C4-2B (cell line): ENCODE results near the gene PCSK6.

Experiments used
- H3K27ac ChIP-seq: fragments of 450-650 bp; 2 replicates; pipeline ENCODE4 v1.5.1; 2017
- ZFX ChIP-seq: fragments of 450-650 bp; IDR thresholded peaks from 2 replicates; pipeline ENCODE4 v1.6.1; 2017
- TF ChIP-seq, protein P1 (sequence below): fragments of 450-650 bp; conservative IDR thresholded peaks from 2 replicates; pipeline ENCODE4 v1.5.1; 2017; ENCODE audit warnings: mild to moderate bottlenecking

Gene PCSK6

DNA sequence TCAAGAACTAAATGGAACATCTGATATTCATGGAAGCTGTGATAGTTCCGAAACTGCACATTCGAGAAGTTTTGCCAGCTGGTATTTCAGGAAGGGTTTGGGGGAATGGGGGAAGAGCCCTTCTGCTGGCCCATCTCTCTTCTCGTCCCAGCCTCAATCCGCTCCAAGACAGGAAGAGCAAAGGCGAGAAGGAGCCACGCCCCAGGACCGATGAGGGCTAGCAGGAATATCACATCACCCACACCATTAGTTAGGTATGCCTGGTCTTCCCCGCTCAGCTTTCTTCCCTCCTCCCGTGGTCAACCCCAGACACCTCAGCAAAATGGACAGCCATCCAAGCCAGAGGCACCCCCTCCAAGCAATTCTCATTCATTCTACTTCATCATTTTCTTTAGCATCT, 14.9 kb upstream of the PCSK6 start:
- no peak overlapping the region for H3K27ac ChIP-seq
- TF ChIP-seq, protein P1, sequence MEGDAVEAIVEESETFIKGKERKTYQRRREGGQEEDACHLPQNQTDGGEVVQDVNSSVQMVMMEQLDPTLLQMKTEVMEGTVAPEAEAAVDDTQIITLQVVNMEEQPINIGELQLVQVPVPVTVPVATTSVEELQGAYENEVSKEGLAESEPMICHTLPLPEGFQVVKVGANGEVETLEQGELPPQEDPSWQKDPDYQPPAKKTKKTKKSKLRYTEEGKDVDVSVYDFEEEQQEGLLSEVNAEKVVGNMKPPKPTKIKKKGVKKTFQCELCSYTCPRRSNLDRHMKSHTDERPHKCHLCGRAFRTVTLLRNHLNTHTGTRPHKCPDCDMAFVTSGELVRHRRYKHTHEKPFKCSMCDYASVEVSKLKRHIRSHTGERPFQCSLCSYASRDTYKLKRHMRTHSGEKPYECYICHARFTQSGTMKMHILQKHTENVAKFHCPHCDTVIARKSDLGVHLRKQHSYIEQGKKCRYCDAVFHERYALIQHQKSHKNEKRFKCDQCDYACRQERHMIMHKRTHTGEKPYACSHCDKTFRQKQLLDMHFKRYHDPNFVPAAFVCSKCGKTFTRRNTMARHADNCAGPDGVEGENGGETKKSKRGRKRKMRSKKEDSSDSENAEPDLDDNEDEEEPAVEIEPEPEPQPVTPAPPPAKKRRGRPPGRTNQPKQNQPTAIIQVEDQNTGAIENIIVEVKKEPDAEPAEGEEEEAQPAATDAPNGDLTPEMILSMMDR, result no peak
- no peak for TF ChIP-seq ZFX

DNA sequence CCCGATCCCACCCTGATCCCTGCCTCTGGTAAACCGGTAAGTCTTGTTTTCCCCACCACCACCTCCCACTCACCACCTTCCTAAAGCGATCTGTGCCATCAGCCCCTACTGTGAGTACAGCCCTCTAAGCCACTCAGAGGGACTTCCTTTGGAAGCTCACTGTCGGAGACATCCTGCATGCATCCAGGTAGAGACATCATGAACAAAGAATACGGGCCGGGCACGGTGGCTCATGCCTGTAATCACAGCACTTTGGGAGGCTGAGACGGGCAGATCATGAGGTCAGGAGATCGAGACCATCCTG, 13.7 kb upstream of the PCSK6 start:
- TF ChIP-seq, protein P1, result no peak
- no peak for TF ChIP-seq ZFX
- no peak overlapping the region for H3K27ac ChIP-seq

DNA sequence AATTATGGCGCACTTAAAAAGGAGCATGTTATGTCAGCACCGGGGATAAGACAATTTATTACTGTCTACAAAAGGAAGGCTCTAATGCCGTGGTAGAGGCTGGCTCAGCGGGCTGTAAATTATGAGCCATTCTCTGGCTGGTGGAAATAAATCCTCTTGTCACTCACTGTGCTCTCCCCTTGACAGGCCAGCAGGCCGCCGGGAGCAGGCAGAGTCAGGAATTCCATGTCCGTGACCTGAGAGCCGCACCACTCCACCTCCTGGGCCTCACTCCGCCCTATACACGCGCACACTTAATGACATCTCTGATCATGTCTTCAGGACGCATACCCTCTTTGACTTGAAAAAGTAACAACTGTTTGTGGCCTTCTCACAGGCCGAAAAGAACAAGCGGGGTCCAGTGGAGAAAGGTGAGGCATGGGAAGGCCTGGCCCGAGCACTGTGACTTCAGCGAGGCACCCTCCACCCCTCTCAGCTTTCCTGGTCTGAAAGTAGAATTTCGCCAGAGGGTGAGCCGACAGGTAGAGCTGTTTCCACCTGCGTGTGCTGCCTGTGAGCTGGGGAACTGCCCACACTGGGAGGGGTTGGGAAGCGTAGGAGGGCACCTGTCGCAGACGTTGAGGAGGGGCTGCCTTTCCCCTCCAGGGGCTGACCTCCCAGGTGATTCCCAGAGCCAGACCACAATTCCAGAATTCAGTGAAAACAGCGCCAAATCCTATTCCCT, 13.2 kb upstream of the PCSK6 start:
- TF ChIP-seq ZFX, result no peak
- TF ChIP-seq, protein P1, result no peak
- H3K27ac ChIP-seq, result no peak overlapping the region

DNA sequence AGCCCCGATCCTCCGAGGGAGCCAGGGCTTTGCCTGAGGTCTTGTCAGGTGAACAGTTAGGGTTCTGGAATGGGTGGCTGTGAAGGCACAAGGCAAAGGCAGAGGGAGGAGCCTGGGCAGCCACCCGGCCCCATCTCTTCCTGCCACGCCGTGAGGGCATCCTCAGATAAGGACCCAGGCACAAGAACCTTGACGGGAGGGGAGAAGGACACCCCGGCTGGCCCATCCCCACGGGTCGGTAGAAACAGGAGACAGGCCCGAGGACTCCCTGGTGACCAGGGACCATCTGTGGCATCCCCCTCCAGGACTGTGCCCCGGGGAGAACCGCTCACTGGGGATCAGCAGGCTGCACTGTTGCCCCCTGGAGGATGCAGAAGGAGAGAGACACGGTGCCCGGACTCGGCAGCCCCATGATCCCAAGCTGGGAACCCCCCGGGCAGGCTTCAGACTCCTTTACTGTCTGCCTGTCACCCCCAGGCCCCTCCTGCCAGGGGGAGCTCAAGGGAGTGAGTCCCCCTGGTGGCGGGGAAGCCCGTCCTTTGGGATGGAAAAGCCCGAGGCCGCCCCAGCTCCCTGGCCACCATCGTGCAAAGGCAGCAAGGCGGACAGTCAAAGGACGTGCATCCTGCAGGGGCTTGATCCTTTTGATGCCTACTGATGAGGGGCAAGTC, 12.3 kb upstream of the PCSK6 start:
- TF ChIP-seq ZFX, result no peak
- TF ChIP-seq, protein P1, result peak; percentile 71
- no peak overlapping the region for H3K27ac ChIP-seq

DNA sequence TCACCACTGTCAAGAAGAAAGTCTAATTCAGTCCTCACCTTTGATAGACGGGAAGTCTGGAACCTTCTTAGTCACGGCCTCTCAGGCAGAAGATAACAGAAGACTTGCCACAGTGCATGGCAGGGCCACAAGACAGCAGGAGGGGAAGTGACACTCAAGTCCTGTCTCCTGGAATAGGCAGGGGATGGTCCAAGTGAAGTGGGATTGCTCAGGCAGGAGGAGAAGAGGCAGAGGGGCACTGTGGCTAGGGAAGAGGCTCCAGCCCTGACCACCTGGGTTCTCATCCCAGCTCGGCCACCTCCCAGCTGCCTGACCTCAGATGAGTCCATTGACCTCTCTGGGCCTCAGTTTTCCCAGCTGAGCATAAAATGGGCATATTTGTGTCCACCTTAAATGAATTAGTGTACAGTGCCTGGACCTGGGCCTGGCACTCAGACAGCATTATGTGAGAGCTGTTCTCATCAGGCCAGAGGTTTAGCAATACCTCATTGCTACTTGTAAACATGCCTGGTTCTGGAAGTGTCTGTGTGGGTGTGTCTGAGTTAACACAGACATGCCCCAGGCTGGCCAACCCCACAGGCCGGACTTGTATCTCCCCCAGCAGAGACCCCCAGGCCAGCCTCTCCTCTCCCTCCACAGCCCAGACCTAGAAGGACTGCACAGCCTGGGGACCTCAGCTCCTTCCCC, 11.5 kb upstream of the PCSK6 start:
- H3K27ac ChIP-seq, result no peak overlapping the region
- no peak for TF ChIP-seq ZFX
- TF ChIP-seq, protein P1, result no peak

DNA sequence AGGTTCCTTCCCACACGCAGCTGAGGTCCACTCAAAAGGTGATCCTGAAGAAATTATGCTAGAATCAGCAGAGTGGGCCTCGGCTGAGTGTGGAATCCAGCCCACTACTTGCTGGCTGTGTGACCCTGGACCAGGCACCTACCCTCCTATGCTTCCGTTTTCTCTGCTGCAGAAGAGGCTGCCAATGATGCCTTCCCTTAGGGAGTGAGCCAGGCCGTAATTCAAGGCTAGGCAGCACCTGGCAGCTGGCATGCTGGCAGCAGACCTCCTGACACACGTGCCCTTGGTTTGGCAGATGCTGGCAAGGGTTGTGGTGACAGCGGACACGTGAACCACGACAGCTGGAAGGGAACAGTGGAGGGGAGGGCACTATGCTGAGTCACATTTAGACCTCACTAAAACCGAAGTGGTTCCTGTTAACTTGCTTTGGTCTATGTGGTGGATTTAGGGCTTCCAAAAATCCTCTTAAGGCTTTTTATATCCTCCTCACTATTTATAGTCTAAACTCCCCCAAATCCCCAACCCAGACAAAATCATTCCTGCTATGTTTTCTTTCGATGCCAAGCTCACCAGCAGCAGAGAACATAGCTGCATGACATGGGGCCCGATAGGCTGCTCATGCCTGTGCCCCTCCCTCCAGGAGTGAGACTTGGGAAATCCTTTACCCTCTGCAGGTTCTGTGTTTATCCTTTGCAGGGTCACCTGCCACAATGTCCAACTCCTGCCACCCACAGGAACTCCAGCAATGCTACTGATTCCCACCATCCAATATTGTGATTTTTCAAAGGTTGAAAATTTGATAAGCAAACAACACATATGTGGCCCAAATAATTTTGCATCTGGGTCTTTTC, 10.6 kb upstream of the PCSK6 start:
- no peak for TF ChIP-seq ZFX
- TF ChIP-seq, protein P1, result no peak
- H3K27ac ChIP-seq, result no peak overlapping the region
